ENCODE data around the gene GGT6.

The GGT6 gene

GRCh38 chr17:4520894-4521600, 39.3 kb downstream of the GGT6 start:
- no peak for DNase-seq (ENCODE audit: low read depth in 2 of 2)

GRCh38 chr17:4520060-4520893, 40.1 kb downstream of the GGT6 start:
- DNase-seq (ENCODE audit: low read depth in 2 of 2) = no peak

- no peak for DNase-seq (ENCODE audit: low read depth in 2 of 2)
Measured at GRCh38 chr17:4519361-4519788, 41.0 kb downstream of the GGT6 start.

- DNase-seq (ENCODE audit: low read depth in 2 of 2) = no peak
Measured at GRCh38 chr17:4518901-4519300, 41.5 kb downstream of the GGT6 start.

GRCh38 chr17:4516735-4517134, 43.6 kb downstream of the GGT6 start:
- DNase-seq (ENCODE audit: low read depth in 2 of 2) = no peak

- DNase-seq (ENCODE audit: low read depth in 2 of 2) = no peak
Measured at GRCh38 chr17:4515501-4515900, 44.9 kb downstream of the GGT6 start.

- DNase-seq (ENCODE audit: low read depth in 2 of 2) = no peak
Measured at GRCh38 chr17:4514779-4515178, 45.6 kb downstream of the GGT6 start.

- no peak for DNase-seq (ENCODE audit: low read depth in 2 of 2)
Measured at GRCh38 chr17:4514206-4514605, 46.2 kb downstream of the GGT6 start.

GRCh38 chr17:4513113-4514032, 47.0 kb downstream of the GGT6 start:
- no peak for DNase-seq (ENCODE audit: low read depth in 2 of 2)

GRCh38 chr17:4512156-4513112, 47.9 kb downstream of the GGT6 start:
- DNase-seq (ENCODE audit: low read depth in 2 of 2) = no peak

GRCh38 chr17:4511199-4511932, 49.0 kb downstream of the GGT6 start:
- DNase-seq (ENCODE audit: low read depth in 2 of 2) = no peak

- no peak for DNase-seq (ENCODE audit: low read depth in 2 of 2)
Measured at GRCh38 chr17:4510618-4510941, 49.8 kb downstream of the GGT6 start.

- no peak for DNase-seq (ENCODE audit: low read depth in 2 of 2)
Measured at GRCh38 chr17:4509923-4510617, 50.3 kb downstream of the GGT6 start.

- DNase-seq (ENCODE audit: low read depth in 2 of 2) = no peak
Measured at GRCh38 chr17:4509401-4509800, 51.0 kb downstream of the GGT6 start.

- DNase-seq (ENCODE audit: low read depth in 2 of 2) = no peak
Measured at GRCh38 chr17:4508207-4508606, 52.2 kb downstream of the GGT6 start.

- no peak for DNase-seq (ENCODE audit: low read depth in 2 of 2)
Measured at GRCh38 chr17:4507361-4508111, 52.8 kb downstream of the GGT6 start.
